ENCODE data around the gene SPDEF. TPM values are rescaled to one million over a fixed set of nuclear protein-coding genes. Genes with fewer than 3 reads are reported as not detected.

Gene SPDEF
- total RNA-seq, 1 donor from 2014 or later = not detected

DNA sequence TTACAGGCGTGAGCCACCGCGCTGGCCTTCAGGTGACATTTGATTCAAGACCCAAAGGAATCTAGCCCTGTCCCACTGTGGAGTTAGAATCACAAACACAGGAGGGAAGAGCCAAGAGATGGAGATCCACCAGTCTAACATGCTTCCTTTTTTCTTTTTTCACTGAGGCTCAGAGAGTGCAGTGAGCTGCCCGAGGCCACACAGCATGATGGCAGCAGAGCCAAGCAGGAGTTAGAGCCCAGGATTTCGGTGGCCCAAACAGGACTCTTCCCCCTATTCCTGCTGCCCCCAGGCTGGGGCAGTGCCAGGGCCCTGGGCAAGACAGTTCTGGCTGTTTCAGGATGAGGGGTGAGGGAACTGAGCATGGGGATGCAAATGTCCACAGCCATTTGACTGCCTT is 8.1 kb upstream of the SPDEF start:
- H3K4me1 Mint-ChIP-seq = peaks cover 32% of the 10 kb centered on the region
- no peak overlapping the region for H3K4me3 Mint-ChIP-seq
- H3K4me2 ChIP-seq = no peak overlapping the region
- no peaks in the 10 kb centered on the region for H3F3A ChIP-seq (ENCODE audit: low read depth)
- no peaks in the 10 kb centered on the region for H3K9me3 Mint-ChIP-seq
- no peak overlapping the region for H3K4me3 ChIP-seq
- no peaks in the 10 kb centered on the region for H3K27me3 ChIP-seq
- no peaks in the 10 kb centered on the region for H3K36me3 ChIP-seq
- H3K9ac ChIP-seq = no peak overlapping the region
- H3K27me3 Mint-ChIP-seq (ENCODE audit: insufficient read depth, low read depth) = peaks cover 6% of the 10 kb centered on the region
- H4K20me1 ChIP-seq (ENCODE audit: low read depth) = no peaks in the 10 kb centered on the region
- no peaks in the 10 kb centered on the region for H3K36me3 Mint-ChIP-seq
- peaks cover 28% of the 10 kb centered on the region for H3K4me1 ChIP-seq
- H3K79me2 ChIP-seq (ENCODE audit: low read depth) = no peaks in the 10 kb centered on the region
- DNase-seq (ENCODE audit: low spot score) = no peak
- no peak overlapping the region for H3K27ac Mint-ChIP-seq
- H3K9me3 ChIP-seq (ENCODE audit: low read depth) = no peaks in the 10 kb centered on the region
- TF ChIP-seq EZH2phosphoT487 (IDR thresholded peaks at IDR 0.05) (no peak), EZH2 (IDR thresholded peaks at IDR 0.05) (no peak), CTCF (IDR thresholded peaks at IDR 0.05) (no peak)
- H2AFZ ChIP-seq (replicated peaks) = no peak overlapping the region
- no peak overlapping the region for H3K27ac ChIP-seq

- TF ChIP-seq EZH2 (IDR thresholded peaks at IDR 0.05) (no peak), EZH2phosphoT487 (IDR thresholded peaks at IDR 0.05) (no peak), CTCF (IDR thresholded peaks at IDR 0.05) (no peak)
Measured at GRCh38 chr6:34563513-34563870, 7.4 kb upstream of the SPDEF start.

DNA sequence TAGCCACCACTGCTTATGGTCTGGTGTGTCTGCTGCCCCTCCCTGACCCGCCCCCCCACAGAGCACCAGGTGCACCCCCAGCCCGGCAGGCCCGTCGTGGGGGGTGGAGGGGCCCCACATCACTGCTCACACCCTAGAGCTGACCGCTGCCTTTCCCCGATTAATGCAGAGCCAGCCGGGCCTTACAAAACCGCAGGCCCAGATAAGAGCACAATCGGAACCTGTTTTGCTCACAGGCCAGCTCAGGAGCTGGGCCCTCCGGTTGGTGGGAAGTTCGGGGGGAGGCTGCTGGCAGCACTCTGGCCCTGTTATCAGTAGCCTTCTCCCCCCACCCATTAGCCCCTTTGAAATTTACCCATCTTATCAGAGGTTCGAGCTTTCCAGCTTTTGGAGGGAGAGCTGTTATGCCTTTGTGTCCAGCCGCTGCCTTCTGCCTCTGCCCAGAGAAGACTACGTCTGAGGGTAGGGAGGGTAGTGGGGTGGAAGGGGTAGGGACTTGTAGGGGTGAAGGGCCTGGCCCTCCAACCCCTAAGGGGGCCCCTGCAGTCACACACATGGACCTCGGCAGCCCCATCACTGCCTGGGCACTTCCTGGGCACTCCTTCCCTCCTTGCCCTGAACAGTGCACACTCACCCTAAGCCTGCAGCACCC is 6.9 kb upstream of the SPDEF start:
- H2AFZ ChIP-seq (replicated peaks) = no peak overlapping the region
- Mint-ChIP-seq H3K27me3 (ENCODE audit: insufficient read depth, low read depth) (no peaks in the 10 kb centered on the region), H3K4me3 (no peak overlapping the region), H3K4me1 (peaks cover 27% of the 10 kb centered on the region), H3K36me3 (no peaks in the 10 kb centered on the region), H3K9me3 (no peaks in the 10 kb centered on the region), H3K27ac (no peak overlapping the region)
- H3F3A ChIP-seq (ENCODE audit: low read depth) = no peaks in the 10 kb centered on the region
- H3K36me3 ChIP-seq = no peaks in the 10 kb centered on the region
- no peaks in the 10 kb centered on the region for H3K9me3 ChIP-seq (ENCODE audit: low read depth)
- no peaks in the 10 kb centered on the region for H3K79me2 ChIP-seq (ENCODE audit: low read depth)
- H3K9ac ChIP-seq = no peak overlapping the region
- H3K27me3 ChIP-seq = no peaks in the 10 kb centered on the region
- peaks cover 21% of the 10 kb centered on the region for H3K4me1 ChIP-seq
- no peak overlapping the region for H3K27ac ChIP-seq
- no peaks in the 10 kb centered on the region for H4K20me1 ChIP-seq (ENCODE audit: low read depth)
- no peak overlapping the region for H3K4me2 ChIP-seq
- H3K4me3 ChIP-seq = no peak overlapping the region
- DNase-seq (ENCODE audit: low spot score) = no peak
- no peak for TF ChIP-seq EZH2 (IDR thresholded peaks at IDR 0.05)
- TF ChIP-seq CTCF (IDR thresholded peaks at IDR 0.05) = no peak
- no peak for TF ChIP-seq EZH2phosphoT487 (IDR thresholded peaks at IDR 0.05)

More at GRCh38 chr6:34563513-34563870, 7.4 kb upstream of the SPDEF start:
- H3K27ac ChIP-seq = no peak overlapping the region
- no peak overlapping the region for H3K4me2 ChIP-seq
- Mint-ChIP-seq H3K27me3 (ENCODE audit: insufficient read depth, low read depth) (peaks cover 2% of the 10 kb centered on the region), H3K27ac (no peak overlapping the region), H3K4me3 (no peak overlapping the region), H3K4me1 (peaks cover 32% of the 10 kb centered on the region), H3K36me3 (no peaks in the 10 kb centered on the region), H3K9me3 (no peaks in the 10 kb centered on the region)
- no peaks in the 10 kb centered on the region for H3K9me3 ChIP-seq (ENCODE audit: low read depth)
- no peak overlapping the region for H2AFZ ChIP-seq (replicated peaks)
- DNase-seq (ENCODE audit: low spot score) = no peak
- no peak overlapping the region for H3K4me3 ChIP-seq
- no peaks in the 10 kb centered on the region for H3F3A ChIP-seq (ENCODE audit: low read depth)
- H4K20me1 ChIP-seq (ENCODE audit: low read depth) = no peaks in the 10 kb centered on the region
- no peak overlapping the region for H3K9ac ChIP-seq
- no peaks in the 10 kb centered on the region for H3K79me2 ChIP-seq (ENCODE audit: low read depth)
- peaks cover 26% of the 10 kb centered on the region for H3K4me1 ChIP-seq
- H3K36me3 ChIP-seq = no peaks in the 10 kb centered on the region
- no peaks in the 10 kb centered on the region for H3K27me3 ChIP-seq
